Tibial nerve (tissue), 4 donors: ENCODE results near the gene TNS3. TPM values are rescaled to one million over a fixed set of nuclear protein-coding genes. Genes with fewer than 3 reads are reported as not detected.

ENCODE experiments used
- DNase-seq, 2 donors: peaks; one replicate each; pipeline ENCODE4 v3.0.0-alpha.2; 2019; ENCODE audit warnings: low spot score in 2 of 2
- H3K27ac ChIP-seq, 4 donors: fragments of 200-600 bp; sonication (generic) in 3 of 4; one replicate each; pipeline ENCODE4 v1.5.1; 2017 to 2019; ENCODE audit warnings: mild to moderate bottlenecking in 1 of 4
- H3K27me3 ChIP-seq, 2 donors: fragments of 200-600 bp; sonication (generic) in 1 of 2; one replicate each; pipeline versions ENCODE4 v1.5.1 to v1.6.0; 2017 to 2019
- H3K36me3 ChIP-seq, 3 donors: fragments of 200-600 bp; sonication (generic); one replicate each; pipeline ENCODE4 v1.5.1; 2018 to 2019
- H3K4me1 ChIP-seq, 4 donors: fragments of 200-600 bp; sonication (generic) in 3 of 4; one replicate each; pipeline ENCODE4 v1.5.1; 2017 to 2019
- H3K4me3 ChIP-seq, 4 donors: fragments of 200-600 bp; sonication (generic) in 3 of 4; one replicate each; pipeline ENCODE4 v1.5.1; 2017 to 2019; ENCODE audit warnings: mild to moderate bottlenecking in 1 of 4, moderate library complexity in 1 of 4
- H3K9me3 ChIP-seq, 4 donors: fragments of 200-600 bp; sonication (generic) in 3 of 4; one replicate each; pipeline ENCODE4 v1.5.1; 2017 to 2019
- CTCF ChIP-seq, 5 experiments: fragments of 200-600 bp in 3 of 5; fragments of 450-650 bp in 2 of 5; sonication (generic) in 3 of 5; IDR thresholded peaks; one replicate each; pipeline ENCODE4 v1.5.1; 2016 to 2019; ENCODE audit warnings: antibody characterized with exemption in 5 of 5, mild to moderate bottlenecking in 3 of 5, moderate library complexity in 2 of 5
- EP300 ChIP-seq, 2 donors: sonication (generic); formaldehyde crosslinking; IDR thresholded peaks; one replicate each; pipeline ENCODE4 v1.6.1; 2017; ENCODE audit warnings: antibody characterized with exemption in 2 of 2, mild to moderate bottlenecking in 1 of 2
- POLR2A ChIP-seq, 2 donors: fragments of 450-650 bp; IDR thresholded peaks; one replicate each; pipeline ENCODE4 v1.6.1; 2017; ENCODE audit warnings: antibody characterized with exemption in 2 of 2, mild to moderate bottlenecking in 2 of 2, moderate library complexity in 2 of 2
- WGBS, 2 donors: methylation state at CpG; one replicate each; pipeline ENCODE4 v1.1.5; 2018; 5-methylcytosine and 5-hydroxymethylcytosine counted together
- total RNA-seq, 4 donors: library from RNA; depleted of rRNA; stranded (reverse); fragments of >200 nt; gene quantifications; one replicate each; pipeline ENCODE4 v1.1.0, GENCODE V29; 2016

Gene TNS3
- total RNA-seq, 4 donors from 2014 or later: 118 to 142 (median 133) TPM

- peaks cover 0 to 53% (median 12%) of the 10 kb centered on the region in 4 donors for H3K4me1 ChIP-seq
- TF ChIP-seq POLR2A (IDR thresholded peaks at IDR 0.05): no peak
- TF ChIP-seq CTCF (IDR thresholded peaks at IDR 0.05): no peak
- no peak for TF ChIP-seq EP300 (IDR thresholded peaks at IDR 0.05)
- no peaks in the 10 kb centered on the region for H3K9me3 ChIP-seq
- DNase-seq: no peak
- H3K4me3 ChIP-seq: no peak overlapping the region
- H3K27ac ChIP-seq: peak overlapping the region in 2 of 4 donors; percentile 54 to 64
- no peaks in the 10 kb centered on the region for H3K27me3 ChIP-seq
- H3K36me3 ChIP-seq: peaks cover 0 to 33% (median 0%) of the 10 kb centered on the region in 3 donors
- WGBS, 2 donors: 22 to 43% methylated on average over 6 of the region's 6 CpGs
Measured at GRCh38 chr7:47427051-47427643, 154.8 kb downstream of the TNS3 start.

GRCh38 chr7:47424523-47424922 lies 157.4 kb downstream of the TNS3 start:
- peaks cover 0 to 49% (median 0%) of the 10 kb centered on the region in 3 donors for H3K36me3 ChIP-seq
- TF ChIP-seq POLR2A (IDR thresholded peaks at IDR 0.05) (no peak), CTCF (IDR thresholded peaks at IDR 0.05) (no peak), EP300 (IDR thresholded peaks at IDR 0.05) (no peak)
- no peaks in the 10 kb centered on the region for H3K27me3 ChIP-seq
- peaks cover 0 to 49% (median 11%) of the 10 kb centered on the region in 4 donors for H3K4me1 ChIP-seq
- no peak overlapping the region for H3K27ac ChIP-seq
- H3K9me3 ChIP-seq: no peaks in the 10 kb centered on the region
- WGBS, 2 donors: 89 to 98% methylated on average over 4 of the region's 4 CpGs
- no peak overlapping the region for H3K4me3 ChIP-seq
- no peak for DNase-seq

GRCh38 chr7:47423196-47423595 lies 158.7 kb downstream of the TNS3 start:
- H3K4me3 ChIP-seq: no peak overlapping the region
- 81 to 91% methylated on average over 3 of the region's 3 CpGs for WGBS, 2 donors
- H3K9me3 ChIP-seq: no peaks in the 10 kb centered on the region
- peaks cover 0 to 46% (median 4%) of the 10 kb centered on the region in 4 donors for H3K4me1 ChIP-seq
- peaks cover 0 to 49% (median 0%) of the 10 kb centered on the region in 3 donors for H3K36me3 ChIP-seq
- H3K27ac ChIP-seq: no peak overlapping the region
- H3K27me3 ChIP-seq: no peaks in the 10 kb centered on the region
- TF ChIP-seq EP300 (IDR thresholded peaks at IDR 0.05) (no peak), CTCF (IDR thresholded peaks at IDR 0.05) (no peak), POLR2A (IDR thresholded peaks at IDR 0.05) (no peak)
- no peak for DNase-seq

DNA sequence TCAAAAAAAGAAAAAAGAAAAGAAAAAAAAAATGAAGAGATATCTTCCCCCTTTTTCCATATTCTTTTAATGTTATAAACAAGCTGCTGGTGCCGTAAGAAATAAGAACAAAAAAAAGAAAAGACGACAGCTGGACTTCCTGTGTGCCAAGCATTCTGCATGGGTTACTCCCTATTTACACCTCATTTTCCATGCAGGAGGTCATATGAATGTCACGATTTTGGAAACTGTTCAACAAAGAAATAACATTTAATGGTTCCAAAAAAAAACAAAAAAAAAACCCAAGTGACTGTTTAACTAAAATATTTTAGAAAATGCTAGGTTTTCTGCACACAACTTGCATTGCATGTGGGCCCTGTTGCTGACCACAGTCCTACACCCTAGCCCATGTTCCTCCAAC lies 159.3 kb downstream of the TNS3 start:
- Histone ChIP-seq H3K27ac (peak overlapping the region in 1 of 4 donors; percentile 1), H3K4me1 (peaks cover 0 to 45% (median 1%) of the 10 kb centered on the region in 4 donors), H3K4me3 (no peak overlapping the region), H3K9me3 (no peaks in the 10 kb centered on the region), H3K27me3 (no peaks in the 10 kb centered on the region), H3K36me3 (peaks cover 0 to 49% (median 0%) of the 10 kb centered on the region in 3 donors)
- WGBS, 2 donors: 29 to 32% methylated on average over 3 of the region's 3 CpGs
- no peak for DNase-seq
- TF ChIP-seq EP300 (IDR thresholded peaks at IDR 0.05) (no peak), CTCF (IDR thresholded peaks at IDR 0.05) (no peak), POLR2A (IDR thresholded peaks at IDR 0.05) (no peak)

DNA sequence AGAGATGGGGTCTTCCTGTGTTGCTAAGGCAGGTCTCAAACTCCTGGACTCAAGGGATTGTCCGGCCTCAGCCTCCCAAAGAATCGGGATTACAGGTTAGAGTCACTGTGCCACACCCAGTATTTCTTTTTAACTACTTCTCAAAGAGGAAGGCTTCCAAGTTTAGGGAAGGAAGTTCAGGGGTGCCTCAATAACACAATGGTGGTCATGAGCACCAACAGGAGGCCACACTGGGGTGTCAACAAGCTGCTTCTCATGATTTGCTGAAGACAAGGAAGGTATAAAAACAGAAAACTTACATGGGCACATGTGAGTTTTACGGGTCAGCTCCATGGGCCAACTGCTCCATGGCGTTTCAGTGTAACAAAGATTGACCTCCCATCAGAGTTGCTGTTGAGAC lies 160.5 kb downstream of the TNS3 start:
- 76 to 92% methylated on average over 4 of the region's 4 CpGs for WGBS, 2 donors
- Histone ChIP-seq H3K4me3 (no peak overlapping the region), H3K9me3 (no peaks in the 10 kb centered on the region), H3K36me3 (peaks cover 0 to 49% (median 0%) of the 10 kb centered on the region in 3 donors), H3K4me1 (peaks cover 0 to 34% (median 0%) of the 10 kb centered on the region in 4 donors), H3K27ac (no peak overlapping the region), H3K27me3 (no peaks in the 10 kb centered on the region)
- no peak for DNase-seq
- no peak for TF ChIP-seq CTCF (IDR thresholded peaks at IDR 0.05)
- TF ChIP-seq POLR2A (IDR thresholded peaks at IDR 0.05): no peak
- TF ChIP-seq EP300 (IDR thresholded peaks at IDR 0.05): no peak
